KOPT-K1 (cell line): ENCODE results near the gene GMPR2.

Source experiments
- H3K27ac ChIP-seq: fragments of 200-600 bp; sonication (generic); 2 replicates; pipeline ENCODE4 v1.5.1; 2016; ENCODE audit warnings: antibody characterized with exemption, mild to moderate bottlenecking, low read depth, low read length; ENCODE audit not compliant: poor library complexity, severe bottlenecking
- H3K36me3 ChIP-seq: fragments of 200-600 bp; sonication (generic); 2 replicates; pipeline ENCODE4 v1.5.1; 2017; ENCODE audit warnings: antibody characterized with exemption, mild to moderate bottlenecking, low read length, moderate library complexity; ENCODE audit not compliant: insufficient read depth
- H3K9me3 ChIP-seq: fragments of 200-600 bp; sonication (generic); 2 replicates; pipeline ENCODE4 v1.5.1; 2017; ENCODE audit warnings: antibody characterized with exemption, low read length, mild to moderate bottlenecking; ENCODE audit not compliant: insufficient read depth, poor library complexity, severe bottlenecking

Gene GMPR2

GRCh38 chr14:24251880-24252288, 19.2 kb downstream of the GMPR2 start:
- no peaks in the 10 kb centered on the region for H3K9me3 ChIP-seq
- H3K27ac ChIP-seq: no peak overlapping the region
- no peaks in the 10 kb centered on the region for H3K36me3 ChIP-seq

DNA sequence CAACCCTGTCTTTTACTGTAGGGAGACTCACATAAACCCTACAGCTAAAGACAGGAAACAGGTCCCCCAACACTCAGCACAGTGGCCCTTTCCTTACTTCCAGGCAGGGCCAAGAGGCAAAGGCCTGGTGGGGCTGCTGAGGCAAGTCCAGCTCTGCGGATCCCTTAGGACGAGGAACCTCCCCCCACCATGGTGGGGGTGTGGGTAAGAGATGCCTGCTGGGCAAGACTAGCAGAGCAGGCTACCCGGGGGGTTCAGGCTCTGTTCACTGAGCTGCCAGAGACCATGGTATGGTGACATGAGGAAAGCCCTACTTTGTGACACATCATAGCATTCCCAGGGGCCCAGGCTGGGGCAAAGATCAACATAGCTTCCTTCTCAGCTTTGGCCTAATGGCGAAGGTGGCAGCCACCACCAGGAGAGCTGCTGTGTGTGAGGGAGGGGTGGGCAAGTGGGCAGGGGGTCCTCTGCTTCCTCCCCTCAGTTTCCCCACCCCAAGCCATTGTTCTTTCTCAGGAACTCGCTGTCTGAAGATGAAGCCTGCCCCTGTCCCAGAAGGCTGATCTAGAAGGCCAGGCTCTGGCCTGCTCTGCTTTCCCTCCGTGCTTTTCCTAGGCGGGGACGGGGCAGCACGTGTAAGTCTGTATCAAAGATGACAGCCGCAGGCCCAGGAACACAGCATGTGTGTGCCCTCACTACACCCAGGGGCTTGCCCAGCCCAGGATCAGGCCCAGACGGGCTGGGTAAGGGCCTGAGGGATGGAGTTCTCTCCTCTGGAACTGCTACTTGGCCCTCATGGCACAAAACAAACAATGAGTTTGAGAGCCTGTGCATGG, 19.8 kb downstream of the GMPR2 start:
- Histone ChIP-seq H3K27ac (no peak overlapping the region), H3K36me3 (no peaks in the 10 kb centered on the region), H3K9me3 (no peaks in the 10 kb centered on the region)

- Histone ChIP-seq H3K9me3 (no peaks in the 10 kb centered on the region), H3K36me3 (no peaks in the 10 kb centered on the region), H3K27ac (no peak overlapping the region)
Measured at GRCh38 chr14:24253936-24254335, 21.2 kb downstream of the GMPR2 start.

GRCh38 chr14:24254630-24255392, 22.1 kb downstream of the GMPR2 start:
- no peaks in the 10 kb centered on the region for H3K9me3 ChIP-seq
- no peaks in the 10 kb centered on the region for H3K36me3 ChIP-seq
- no peak overlapping the region for H3K27ac ChIP-seq

- Histone ChIP-seq H3K9me3 (no peaks in the 10 kb centered on the region), H3K27ac (no peak overlapping the region), H3K36me3 (no peaks in the 10 kb centered on the region)
Measured at GRCh38 chr14:24255438-24255837, 22.7 kb downstream of the GMPR2 start.

- Histone ChIP-seq H3K9me3 (no peaks in the 10 kb centered on the region), H3K36me3 (no peaks in the 10 kb centered on the region), H3K27ac (no peak overlapping the region)
Measured at GRCh38 chr14:24255931-24256711, 23.4 kb downstream of the GMPR2 start.

DNA sequence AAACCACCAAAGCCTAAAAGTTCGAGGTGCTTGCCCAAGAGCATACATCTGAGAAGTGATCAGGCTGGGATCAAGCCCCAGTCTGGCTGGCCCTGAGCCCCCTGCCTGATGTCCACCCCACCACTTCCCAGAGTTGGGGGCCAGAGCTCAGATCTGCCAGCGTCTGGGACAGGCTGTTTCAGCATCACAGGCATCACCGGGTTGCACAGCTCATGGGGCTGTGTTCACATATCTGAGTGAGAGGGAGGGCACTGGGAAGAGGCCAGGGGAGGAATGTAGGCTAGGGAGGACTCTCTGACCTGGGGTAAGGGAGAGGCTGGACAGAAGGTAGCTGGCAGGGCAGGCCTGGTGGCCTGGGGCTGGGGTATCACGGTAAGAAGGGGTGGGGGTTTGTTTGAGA, 24.2 kb downstream of the GMPR2 start:
- Histone ChIP-seq H3K27ac (no peak overlapping the region), H3K36me3 (no peaks in the 10 kb centered on the region), H3K9me3 (no peaks in the 10 kb centered on the region)

- H3K36me3 ChIP-seq: no peaks in the 10 kb centered on the region
- H3K9me3 ChIP-seq: no peaks in the 10 kb centered on the region
- H3K27ac ChIP-seq: no peak overlapping the region
Measured at GRCh38 chr14:24258119-24258518, 25.4 kb downstream of the GMPR2 start.

- Histone ChIP-seq H3K27ac (no peak overlapping the region), H3K9me3 (no peaks in the 10 kb centered on the region), H3K36me3 (no peaks in the 10 kb centered on the region)
Measured at GRCh38 chr14:24258548-24259265, 26.0 kb downstream of the GMPR2 start.

DNA sequence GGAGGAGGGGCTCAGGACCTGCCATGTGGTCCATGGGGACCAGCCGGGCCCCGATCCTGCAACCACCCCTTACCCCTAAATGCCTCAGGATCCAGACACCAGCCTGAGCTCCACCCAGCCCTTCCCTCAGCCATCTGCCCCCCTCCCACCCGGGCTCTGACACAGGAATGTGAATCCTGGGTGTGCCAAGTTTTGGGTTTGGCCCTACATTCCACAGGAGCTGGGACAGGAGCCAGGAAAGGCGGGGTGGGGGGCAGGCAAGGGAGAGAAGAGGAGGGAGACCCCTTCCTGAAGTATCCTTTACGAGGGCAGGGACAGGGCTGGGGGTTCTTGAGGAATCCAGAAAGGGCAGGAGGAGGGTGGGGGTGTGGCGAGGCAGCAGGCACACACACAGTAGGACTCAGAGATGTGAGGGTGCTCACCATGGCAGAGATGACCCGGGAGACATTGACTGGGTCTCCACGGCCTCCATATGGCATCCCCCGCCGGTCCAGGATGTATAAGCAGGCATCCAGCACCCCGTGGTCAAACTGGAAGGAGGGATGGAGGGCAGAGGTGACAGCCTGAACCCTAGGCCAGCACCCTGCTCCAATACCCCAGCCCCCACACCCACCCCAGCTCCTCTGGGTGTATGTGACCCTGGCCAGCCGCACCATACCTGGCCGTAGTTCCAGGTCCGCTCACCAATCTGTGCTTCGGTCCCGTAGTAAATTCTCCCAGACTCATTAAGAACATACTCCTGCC, 26.7 kb downstream of the GMPR2 start:
- H3K36me3 ChIP-seq: no peaks in the 10 kb centered on the region

GRCh38 chr14:24260026-24260779, 27.5 kb downstream of the GMPR2 start:
- Histone ChIP-seq H3K9me3 (no peaks in the 10 kb centered on the region), H3K36me3 (no peaks in the 10 kb centered on the region), H3K27ac (no peak overlapping the region)

More for the DNA sequence above, 26.7 kb downstream of the GMPR2 start:
- Histone ChIP-seq H3K9me3 (no peaks in the 10 kb centered on the region), H3K27ac (no peak overlapping the region)

GRCh38 chr14:24260780-24261157, 28.0 kb downstream of the GMPR2 start:
- no peaks in the 10 kb centered on the region; the same call in 1 of the 2 replicates for H3K36me3 ChIP-seq
- no peak overlapping the region for H3K27ac ChIP-seq
- no peaks in the 10 kb centered on the region for H3K9me3 ChIP-seq

DNA sequence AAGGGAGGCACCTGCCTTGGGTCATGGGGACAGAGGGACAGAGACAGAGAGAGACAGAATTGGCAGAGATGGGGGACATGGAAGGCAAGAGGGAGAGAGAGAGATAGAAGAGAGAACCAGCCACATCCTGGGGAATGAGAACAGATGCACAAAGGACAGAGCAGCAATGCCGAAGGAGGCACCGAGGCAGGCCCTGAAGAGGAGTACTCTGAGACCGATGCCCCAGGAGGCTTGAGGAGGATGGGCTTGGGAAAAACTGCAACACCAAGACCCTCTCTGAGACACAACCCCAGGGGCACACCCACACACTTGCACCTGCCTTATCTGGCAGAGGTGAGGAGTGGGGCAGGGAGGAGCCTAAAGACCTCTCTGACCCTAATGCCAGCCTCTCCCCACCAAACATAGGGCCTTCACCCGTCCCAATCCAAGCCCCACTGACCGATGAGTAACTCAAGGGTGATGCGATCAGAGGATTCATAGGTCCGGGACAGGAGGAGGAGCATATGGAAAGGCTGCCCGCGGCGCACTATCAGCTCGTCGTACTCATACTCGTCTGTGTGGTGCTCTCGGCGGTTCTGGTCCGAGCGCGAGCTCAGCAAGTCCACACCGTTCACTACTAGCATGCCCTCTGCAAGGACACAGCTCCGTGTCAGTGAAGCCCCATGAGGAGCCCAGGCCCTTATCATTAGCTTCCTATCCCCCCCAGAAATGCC, 28.7 kb downstream of the GMPR2 start:
- Histone ChIP-seq H3K27ac (no peak overlapping the region), H3K9me3 (no peaks in the 10 kb centered on the region), H3K36me3 (peaks cover 6% of the 10 kb centered on the region; the same call in 1 of the 2 replicates)
